ENCODE results near the gene SIRT6. TPM values are rescaled to one million over a fixed set of nuclear protein-coding genes. Genes with fewer than 3 reads are reported as not detected.

The SIRT6 gene
- total RNA-seq, 1 experiment from 2014 or later: 18.0 TPM

DNA sequence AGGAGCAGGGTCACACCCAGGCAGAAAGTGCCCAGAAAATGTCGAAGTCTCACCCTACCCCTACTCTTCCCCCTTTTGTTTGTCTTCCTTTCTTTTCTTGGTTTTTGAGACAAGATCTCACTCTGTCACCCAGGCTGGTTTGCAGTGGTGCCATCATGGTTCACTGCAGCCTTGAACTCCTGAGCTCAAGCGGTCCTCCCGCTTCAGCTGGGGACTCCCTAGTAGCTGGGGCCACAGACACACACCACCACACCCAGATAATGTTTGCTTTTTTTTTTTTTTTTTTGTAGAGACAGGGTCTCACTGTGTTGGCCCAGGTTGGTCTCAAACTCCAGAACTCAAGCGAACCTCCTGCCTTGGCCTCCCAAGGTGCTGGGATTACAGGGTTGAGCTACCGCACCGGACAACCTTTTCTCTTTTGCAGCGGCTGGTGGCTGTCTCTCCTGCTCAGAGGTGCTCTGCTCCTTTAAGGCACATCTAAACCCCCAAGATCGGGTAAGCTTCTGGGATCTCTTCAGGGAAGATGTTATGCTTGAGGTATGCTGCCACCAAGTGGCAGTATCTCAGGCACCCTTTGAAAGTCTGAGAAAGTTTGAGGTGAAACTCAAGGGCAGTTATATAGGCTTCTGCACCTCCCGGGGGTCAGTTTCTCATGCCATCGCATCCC is 24.6 kb upstream of the SIRT6 start:
- no peak for ATAC-seq
- H3K4me3 ChIP-seq (ENCODE audit: low read length): no peak overlapping the region
- H2AFZ ChIP-seq (ENCODE audit: low read length): no peak overlapping the region
- H3K9ac ChIP-seq (ENCODE audit: low read length): no peak overlapping the region
- intact Hi-C loops (cut with micrococcal nuclease): no loop called here
- TF ChIP-seq EZH2 (IDR thresholded peaks at IDR 0.05; ENCODE audit: low read length, unreplicated experiment) (no peak), EZH2phosphoT487 (IDR thresholded peaks at IDR 0.05; ENCODE audit: borderline replicate concordance, low read length) (no peak)
- TF ChIP-seq, protein P1, sequence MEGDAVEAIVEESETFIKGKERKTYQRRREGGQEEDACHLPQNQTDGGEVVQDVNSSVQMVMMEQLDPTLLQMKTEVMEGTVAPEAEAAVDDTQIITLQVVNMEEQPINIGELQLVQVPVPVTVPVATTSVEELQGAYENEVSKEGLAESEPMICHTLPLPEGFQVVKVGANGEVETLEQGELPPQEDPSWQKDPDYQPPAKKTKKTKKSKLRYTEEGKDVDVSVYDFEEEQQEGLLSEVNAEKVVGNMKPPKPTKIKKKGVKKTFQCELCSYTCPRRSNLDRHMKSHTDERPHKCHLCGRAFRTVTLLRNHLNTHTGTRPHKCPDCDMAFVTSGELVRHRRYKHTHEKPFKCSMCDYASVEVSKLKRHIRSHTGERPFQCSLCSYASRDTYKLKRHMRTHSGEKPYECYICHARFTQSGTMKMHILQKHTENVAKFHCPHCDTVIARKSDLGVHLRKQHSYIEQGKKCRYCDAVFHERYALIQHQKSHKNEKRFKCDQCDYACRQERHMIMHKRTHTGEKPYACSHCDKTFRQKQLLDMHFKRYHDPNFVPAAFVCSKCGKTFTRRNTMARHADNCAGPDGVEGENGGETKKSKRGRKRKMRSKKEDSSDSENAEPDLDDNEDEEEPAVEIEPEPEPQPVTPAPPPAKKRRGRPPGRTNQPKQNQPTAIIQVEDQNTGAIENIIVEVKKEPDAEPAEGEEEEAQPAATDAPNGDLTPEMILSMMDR (conservative IDR thresholded peaks at IDR 0.05; ENCODE audit: low read depth, low read length): peak; percentile 22; the same call in 1 of the 2 replicates
- H3F3A ChIP-seq (ENCODE audit: low read length, unreplicated experiment): no peaks in the 10 kb centered on the region
- no peaks in the 10 kb centered on the region for H3K79me2 ChIP-seq (ENCODE audit: low read length)
- no peak overlapping the region for H3K27ac ChIP-seq (ENCODE audit: low read length)
- no peaks in the 10 kb centered on the region for H3K36me3 ChIP-seq (ENCODE audit: low read depth, low read length)
- ChIA-PET POLR2A (ENCODE audit: unreplicated experiment) (no interaction called here), CTCF (no interaction called here)
- no peaks in the 10 kb centered on the region for H4K20me1 ChIP-seq (ENCODE audit: low read length)
- H3K27me3 ChIP-seq (ENCODE audit: low read length): no peaks in the 10 kb centered on the region
- DNase-seq: no peak
- H3K4me2 ChIP-seq (ENCODE audit: low read length): no peak overlapping the region
- H3K4me1 ChIP-seq (ENCODE audit: insufficient read depth, low read length): no peaks in the 10 kb centered on the region
- BruUV-seq (replicated peaks): no TSS peak
- H3K9me2 ChIP-seq (replicated peaks; ENCODE audit: low read length): no peaks in the 10 kb centered on the region
- no peaks in the 10 kb centered on the region for H3K9me3 ChIP-seq (ENCODE audit: low read length)

DNA sequence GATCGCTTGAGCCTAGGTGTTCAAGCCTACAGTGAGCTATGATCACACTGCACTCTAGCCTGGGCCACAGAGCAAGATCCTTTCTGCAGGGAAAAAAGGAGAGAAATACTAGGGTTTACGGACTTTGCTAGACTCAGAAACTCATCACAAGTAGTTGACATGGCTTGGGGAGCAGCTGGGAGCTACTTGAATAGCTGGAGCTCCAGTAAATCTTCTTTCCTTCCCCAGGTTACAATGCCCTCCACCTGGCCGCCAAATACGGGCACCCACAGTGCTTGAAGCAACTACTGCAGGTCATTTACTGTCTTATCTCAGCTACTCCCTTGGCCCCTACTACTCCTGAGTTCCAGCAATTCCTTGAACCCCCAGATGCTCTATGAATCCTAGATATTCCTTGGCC is 19.4 kb upstream of the SIRT6 start:
- Histone ChIP-seq H3K4me1 (ENCODE audit: insufficient read depth, low read length) (no peaks in the 10 kb centered on the region), H3K36me3 (ENCODE audit: low read depth, low read length) (no peaks in the 10 kb centered on the region), H3K4me3 (ENCODE audit: low read length) (no peak overlapping the region), H3F3A (ENCODE audit: low read length, unreplicated experiment) (no peaks in the 10 kb centered on the region), H3K27ac (ENCODE audit: low read length) (no peak overlapping the region), H3K9me2 (replicated peaks; ENCODE audit: low read length) (no peaks in the 10 kb centered on the region), H3K9me3 (ENCODE audit: low read length) (no peaks in the 10 kb centered on the region), H2AFZ (ENCODE audit: low read length) (no peak overlapping the region), H3K79me2 (ENCODE audit: low read length) (no peaks in the 10 kb centered on the region), H3K9ac (ENCODE audit: low read length) (no peak overlapping the region), H3K27me3 (ENCODE audit: low read length) (peaks cover 13% of the 10 kb centered on the region), H3K4me2 (ENCODE audit: low read length) (no peak overlapping the region), H4K20me1 (ENCODE audit: low read length) (no peaks in the 10 kb centered on the region)
- TF ChIP-seq EZH2phosphoT487 (IDR thresholded peaks at IDR 0.05; ENCODE audit: borderline replicate concordance, low read length): no peak
- TF ChIP-seq, protein P1 (conservative IDR thresholded peaks at IDR 0.05; ENCODE audit: low read depth, low read length): no peak
- no peak for TF ChIP-seq EZH2 (IDR thresholded peaks at IDR 0.05; ENCODE audit: low read length, unreplicated experiment)
- no peak for DNase-seq
- no TSS peak for BruUV-seq (replicated peaks)
- intact Hi-C loops (cut with micrococcal nuclease): loop anchor here (5.0 kb wide), 1 partner anchor 214 kb away; the partner anchor contains the start of gene EEF2
- ChIA-PET CTCF (no interaction called here), POLR2A (ENCODE audit: unreplicated experiment) (no interaction called here)
- no peak for ATAC-seq

DNA sequence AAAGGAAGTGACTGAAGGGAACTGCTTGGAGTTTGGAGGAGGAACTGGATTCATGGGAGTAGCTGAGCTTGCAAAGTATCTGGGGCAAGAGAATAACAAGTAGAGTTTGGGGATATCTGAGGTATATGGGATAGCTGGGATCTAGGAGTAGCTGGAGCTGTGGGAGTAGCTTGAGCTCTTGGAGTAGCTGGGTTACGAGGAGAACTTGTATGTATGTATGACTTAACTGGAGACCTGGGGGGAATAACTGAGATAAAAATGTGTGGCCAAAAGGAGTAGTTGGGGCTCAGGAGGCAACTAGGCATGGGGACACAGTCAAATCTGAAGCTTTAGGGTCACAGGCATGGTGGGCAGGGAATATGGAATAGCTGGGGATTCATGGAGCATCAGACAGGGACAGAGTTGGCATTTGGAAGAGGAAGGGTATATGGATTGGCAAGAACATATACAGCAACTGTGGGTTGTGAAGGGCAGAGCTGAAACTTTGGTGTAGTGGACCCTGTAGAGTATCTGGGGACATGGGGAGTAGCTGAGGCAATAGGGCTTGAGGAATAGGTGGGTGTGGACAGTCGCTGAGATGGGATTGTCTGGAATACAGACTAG is 18.7 kb upstream of the SIRT6 start:
- Histone ChIP-seq H3K4me3 (ENCODE audit: low read length) (no peak overlapping the region), H3K36me3 (ENCODE audit: low read depth, low read length) (no peaks in the 10 kb centered on the region), H3F3A (ENCODE audit: low read length, unreplicated experiment) (no peaks in the 10 kb centered on the region), H3K4me2 (ENCODE audit: low read length) (no peak overlapping the region), H4K20me1 (ENCODE audit: low read length) (no peaks in the 10 kb centered on the region), H3K9me3 (ENCODE audit: low read length) (no peaks in the 10 kb centered on the region), H3K9ac (ENCODE audit: low read length) (no peak overlapping the region), H3K9me2 (replicated peaks; ENCODE audit: low read length) (no peaks in the 10 kb centered on the region), H3K27ac (ENCODE audit: low read length) (no peak overlapping the region), H2AFZ (ENCODE audit: low read length) (no peak overlapping the region), H3K4me1 (ENCODE audit: insufficient read depth, low read length) (no peaks in the 10 kb centered on the region), H3K27me3 (ENCODE audit: low read length) (peaks cover 13% of the 10 kb centered on the region), H3K79me2 (ENCODE audit: low read length) (no peaks in the 10 kb centered on the region)
- DNase-seq (no peak), ATAC-seq (no peak)
- intact Hi-C loops (cut with micrococcal nuclease): loop anchor here (5.0 kb wide), 1 partner anchor 214 kb away; the partner anchor contains the start of gene EEF2
- BruUV-seq (replicated peaks): no TSS peak
- POLR2A ChIA-PET (ENCODE audit: unreplicated experiment): no interaction called here
- CTCF ChIA-PET: no interaction called here
- TF ChIP-seq EZH2 (IDR thresholded peaks at IDR 0.05; ENCODE audit: low read length, unreplicated experiment) (no peak), EZH2phosphoT487 (IDR thresholded peaks at IDR 0.05; ENCODE audit: borderline replicate concordance, low read length) (no peak)
- TF ChIP-seq, protein P1 (conservative IDR thresholded peaks at IDR 0.05; ENCODE audit: low read depth, low read length): no peak

All from PC-3 (cell line).